ENCODE data around the gene PXDC1. TPM values are rescaled to one million over a fixed set of nuclear protein-coding genes. Genes with fewer than 3 reads are reported as not detected.

Gene PXDC1
- total RNA-seq, 1 experiment from 2014 or later = 42.9 TPM

- Mint-ChIP-seq H3K4me1 (ENCODE audit: low read depth, unreplicated experiment) (peaks cover 3% of the 10 kb centered on the region), H3K9me3 (ENCODE audit: unreplicated experiment) (peaks cover 13% of the 10 kb centered on the region), H3K27ac (ENCODE audit: unreplicated experiment) (no peak overlapping the region), H3K27me3 (ENCODE audit: insufficient read depth, unreplicated experiment) (no peaks in the 10 kb centered on the region), H3K36me3 (ENCODE audit: insufficient read depth, unreplicated experiment) (peaks cover 58% of the 10 kb centered on the region), H3K4me3 (ENCODE audit: unreplicated experiment) (no peak overlapping the region)
- intact Hi-C loops (cut with micrococcal nuclease; ENCODE audit: unreplicated experiment) = no loop called here
- CTCF ChIA-PET = no interaction called here
- DNase-seq = no peak
- POLR2A ChIA-PET = no interaction called here
- H3K4me1 ChIP-seq = peaks cover 14% of the 10 kb centered on the region
- no peak for TF ChIP-seq CTCF (IDR thresholded peaks at IDR 0.05; ENCODE audit: insufficient read depth in 1 of 2, low read depth in 1 of 2, low read length in 1 of 2, severe bottlenecking in 1 of 2, unreplicated experiment in 1 of 2)
- peaks cover 3% of the 10 kb centered on the region for H3K36me3 ChIP-seq (ENCODE audit: control insufficient read depth, insufficient read depth, low read length)
- H3K9me3 ChIP-seq = no peaks in the 10 kb centered on the region
- H3K4me3 ChIP-seq (ENCODE audit: low read depth, low read length) = no peak overlapping the region
- no TSS peak for BruUV-seq (replicated peaks)
- no peaks in the 10 kb centered on the region for H3K27me3 ChIP-seq (replicated peaks; ENCODE audit: control insufficient read depth, insufficient read depth, low read length)
Observed at GRCh38 chr6:3737831-3738210, 13.7 kb downstream of the PXDC1 start.

GRCh38 chr6:3737149-3737830, 14.2 kb downstream of the PXDC1 start:
- TF ChIP-seq CTCF (IDR thresholded peaks at IDR 0.05; ENCODE audit: insufficient read depth in 1 of 2, low read depth in 1 of 2, low read length in 1 of 2, severe bottlenecking in 1 of 2, unreplicated experiment in 1 of 2) = no peak
- no TSS peak for BruUV-seq (replicated peaks)
- no peak overlapping the region for H3K4me3 Mint-ChIP-seq (ENCODE audit: unreplicated experiment)
- peaks cover 10% of the 10 kb centered on the region for H3K4me1 ChIP-seq
- no peak for DNase-seq
- peaks cover 13% of the 10 kb centered on the region for H3K9me3 Mint-ChIP-seq (ENCODE audit: unreplicated experiment)
- no peaks in the 10 kb centered on the region for H3K27me3 ChIP-seq (replicated peaks; ENCODE audit: control insufficient read depth, insufficient read depth, low read length)
- no peak overlapping the region for H3K27ac Mint-ChIP-seq (ENCODE audit: unreplicated experiment)
- H3K36me3 ChIP-seq (ENCODE audit: control insufficient read depth, insufficient read depth, low read length) = peaks cover 3% of the 10 kb centered on the region
- H3K36me3 Mint-ChIP-seq (ENCODE audit: insufficient read depth, unreplicated experiment) = peaks cover 59% of the 10 kb centered on the region
- ChIA-PET POLR2A (no interaction called here), CTCF (no interaction called here)
- H3K4me3 ChIP-seq (ENCODE audit: low read depth, low read length) = no peak overlapping the region
- intact Hi-C loops (cut with micrococcal nuclease; ENCODE audit: unreplicated experiment) = no loop called here
- H3K9me3 ChIP-seq = no peaks in the 10 kb centered on the region
- no peaks in the 10 kb centered on the region for H3K27me3 Mint-ChIP-seq (ENCODE audit: insufficient read depth, unreplicated experiment)
- H3K4me1 Mint-ChIP-seq (ENCODE audit: low read depth, unreplicated experiment) = no peaks in the 10 kb centered on the region

DNA sequence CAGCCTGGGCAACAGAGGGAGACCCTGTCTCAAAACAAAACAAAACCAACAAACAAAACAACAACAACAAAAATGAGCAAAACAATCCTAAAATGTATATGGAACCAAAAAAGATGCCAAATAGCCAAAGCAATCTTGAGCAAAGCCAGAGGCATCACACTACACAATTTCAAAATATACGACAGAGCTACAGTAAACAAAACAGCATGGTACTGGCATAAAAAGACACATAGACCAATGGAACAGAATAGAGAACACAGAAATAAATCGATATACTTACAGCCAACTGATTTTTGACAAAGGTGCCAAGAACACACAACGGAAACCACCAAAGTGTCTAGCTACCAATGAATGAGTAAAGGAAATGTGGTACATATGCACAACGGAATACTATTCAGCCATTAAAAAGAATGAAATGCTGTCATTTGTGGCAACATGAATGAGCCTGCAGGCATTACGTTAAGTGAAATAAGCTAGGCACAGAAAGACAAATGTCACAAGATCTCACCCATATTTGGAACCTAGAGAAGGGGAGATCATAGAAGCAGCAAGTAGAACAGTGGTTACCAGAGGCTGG, 16.4 kb downstream of the PXDC1 start:
- Histone ChIP-seq H3K27me3 (replicated peaks; ENCODE audit: control insufficient read depth, insufficient read depth, low read length) (no peaks in the 10 kb centered on the region), H3K9me3 (no peaks in the 10 kb centered on the region), H3K36me3 (ENCODE audit: control insufficient read depth, insufficient read depth, low read length) (peaks cover 7% of the 10 kb centered on the region), H3K4me1 (peaks cover 5% of the 10 kb centered on the region), H3K4me3 (ENCODE audit: low read depth, low read length) (no peak overlapping the region)
- Mint-ChIP-seq H3K4me3 (ENCODE audit: unreplicated experiment) (no peak overlapping the region), H3K27me3 (ENCODE audit: insufficient read depth, unreplicated experiment) (no peaks in the 10 kb centered on the region), H3K27ac (ENCODE audit: unreplicated experiment) (no peak overlapping the region), H3K9me3 (ENCODE audit: unreplicated experiment) (peaks cover 13% of the 10 kb centered on the region), H3K4me1 (ENCODE audit: low read depth, unreplicated experiment) (no peaks in the 10 kb centered on the region), H3K36me3 (ENCODE audit: insufficient read depth, unreplicated experiment) (peaks cover 62% of the 10 kb centered on the region)
- intact Hi-C loops (cut with micrococcal nuclease; ENCODE audit: unreplicated experiment) = no loop called here
- no peak for TF ChIP-seq CTCF (IDR thresholded peaks at IDR 0.05; ENCODE audit: insufficient read depth in 1 of 2, low read depth in 1 of 2, low read length in 1 of 2, severe bottlenecking in 1 of 2, unreplicated experiment in 1 of 2)
- CTCF ChIA-PET = no interaction called here
- DNase-seq = no peak
- BruUV-seq (replicated peaks) = no TSS peak
- POLR2A ChIA-PET = no interaction called here
